GM12891 (cell line): Measurements from ENCODE around the gene CDCA4.

Experiments
- PAX5 ChIP-seq: IDR thresholded peaks from 2 replicates; pipeline ENCODE4 v1.6.1; 2011; ENCODE audit warnings: low read length, moderate library complexity, mild to moderate bottlenecking; ENCODE audit not compliant: insufficient read depth, severe bottlenecking
- POLR2A ChIP-seq: IDR thresholded peaks from 2 replicates; pipeline ENCODE4 v1.6.1; 2011; ENCODE audit warnings: low read depth, low read length, control low read depth
- POLR2AphosphoS5 ChIP-seq: IDR thresholded peaks from 2 replicates; pipeline ENCODE4 v1.6.1; 2011; ENCODE audit warnings: low read depth, low read length, control low read depth
- POU2F2 ChIP-seq: IDR thresholded peaks from 2 replicates; pipeline ENCODE4 v1.6.1; 2011; ENCODE audit warnings: low read depth, mild to moderate bottlenecking, control low read depth, low read length, moderate library complexity
- SPI1 ChIP-seq: IDR thresholded peaks from 2 replicates; pipeline ENCODE4 v1.6.1; 2011; ENCODE audit warnings: low read depth, low read length, control low read depth
- TAF1 ChIP-seq: IDR thresholded peaks from 2 replicates; pipeline ENCODE4 v1.6.1; 2011; ENCODE audit warnings: low read depth, low read length, control low read depth

DNA sequence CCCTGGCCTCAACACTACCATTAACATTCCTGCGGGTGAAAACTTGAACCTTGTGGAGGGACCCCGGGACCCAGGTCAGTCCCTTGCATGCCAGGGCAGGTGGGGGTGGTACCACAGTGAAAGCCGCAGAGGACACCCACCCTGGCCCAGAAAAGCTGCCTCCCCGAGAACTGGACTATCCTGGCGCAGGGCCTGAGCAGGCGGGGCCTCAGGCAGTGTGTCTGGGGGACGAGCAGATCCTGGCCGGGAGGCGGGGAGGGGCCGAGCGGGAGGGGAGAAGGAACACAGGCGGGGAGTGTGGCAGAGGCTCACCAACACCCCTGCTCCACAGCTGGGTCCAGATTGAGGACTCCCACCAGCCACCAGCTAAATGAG is 52.7 kb downstream of the CDCA4 start:
- TF ChIP-seq POLR2A (no peak), POLR2AphosphoS5 (no peak), TAF1 (no peak), POU2F2 (no peak), PAX5 (no peak), SPI1 (no peak)
